A549 treated with dexamethasone at 1 μM for 4 hours (cell line): ENCODE results near the gene LUM. TPM values are rescaled to one million over a fixed set of nuclear protein-coding genes. Genes with fewer than 3 reads are reported as not detected.

Experiments used
- total RNA-seq: library from RNA; stranded (reverse); fragments of 200-300 nt; extraction: Qiagen RNA extraction; gene quantifications from 5 replicates; pipeline ENCODE4 v1.2.3, GENCODE V29; 2022

LUM gene
- 0.21 to 0.48 TPM (median 0.31 TPM) in 5 replicates for total RNA-seq

GRCh38 chr12:91111366-91112325, at the start of gene LUM:
LUM (minus strand) TSS chr12:91111494; CDS start chr12:91108979, 2,515 bp downstream.

GRCh38 chr12:91057368-91058165, 53.7 kb downstream of the LUM start, which contains the start of gene KERA:
KERA (minus strand) TSS chr12:91058024; CDS start chr12:91056281, 1,743 bp downstream.

Other genes with a start within 250 kb of the LUM start
- gene CCER1, start 156.3 kb downstream of the LUM start, total RNA-seq = not detected in 5 replicates
- not detected in 5 replicates for gene EPYC, start 106.5 kb downstream of the LUM start, total RNA-seq
- gene KERA, start 53.5 kb downstream of the LUM start, total RNA-seq = not detected in 5 replicates
- gene DCN, start 71.3 kb upstream of the LUM start, total RNA-seq = not detected in 5 replicates